DOHH2 (cell line): ENCODE results near the gene HBZ.

Source experiments
- H3F3A ChIP-seq: fragments of 200-600 bp; sonication (generic), shearing (Covaris generic); 2 replicates; pipeline ENCODE4 v1.6.0; 2016; ENCODE audit warnings: antibody characterized with exemption, mild to moderate bottlenecking; ENCODE audit not compliant: control insufficient read depth, insufficient read depth
- H3K27ac ChIP-seq: fragments of 200-600 bp; sonication (generic); 2 replicates; pipeline ENCODE4 v1.5.1; 2014; ENCODE audit warnings: low read depth, mild to moderate bottlenecking, low read length, moderate library complexity
- H3K27me3 ChIP-seq: fragments of 200-600 bp; sonication (generic); 2 replicates; pipeline ENCODE4 v1.6.1; 2014; ENCODE audit warnings: mild to moderate bottlenecking, low read length, mixed read lengths; ENCODE audit not compliant: control insufficient read depth
- H3K36me3 ChIP-seq: fragments of 200-600 bp; sonication (generic); 2 replicates; pipeline ENCODE4 v1.6.1; 2014; ENCODE audit warnings: mild to moderate bottlenecking, low read length, moderate library complexity, mixed read lengths; ENCODE audit not compliant: control insufficient read depth
- H3K4me1 ChIP-seq: fragments of 200-600 bp; sonication (generic); 2 replicates; pipeline ENCODE4 v1.6.1; 2014; ENCODE audit warnings: mild to moderate bottlenecking, low read length, mixed read lengths; ENCODE audit not compliant: control insufficient read depth
- H3K4me2 ChIP-seq: fragments of 200-600 bp; sonication (generic); 2 replicates; pipeline ENCODE4 v1.6.0; 2014; ENCODE audit warnings: mild to moderate bottlenecking, low read length, moderate library complexity
- H3K4me3 ChIP-seq: fragments of 200-600 bp; sonication (generic); 2 replicates; pipeline ENCODE4 v1.5.1; 2014; ENCODE audit warnings: mild to moderate bottlenecking, low read length, mixed read lengths
- H3K79me2 ChIP-seq: fragments of 200-600 bp; sonication (generic); 2 replicates; pipeline ENCODE4 v1.6.1; 2014; ENCODE audit warnings: mild to moderate bottlenecking, low read length, mixed read lengths; ENCODE audit not compliant: control insufficient read depth
- H3K9me2 ChIP-seq: fragments of 200-600 bp; sonication (generic); replicated peaks from 2 replicates; pipeline ENCODE4 v1.6.1; 2014; ENCODE audit warnings: mild to moderate bottlenecking, low read length, mixed read lengths; ENCODE audit not compliant: control insufficient read depth
- H3K9me3 ChIP-seq: fragments of 200-600 bp; sonication (generic); 2 replicates; pipeline ENCODE4 v1.6.1; 2014; ENCODE audit warnings: antibody characterized with exemption, low read length, mixed read lengths; ENCODE audit not compliant: control insufficient read depth, insufficient read depth
- H4K20me1 ChIP-seq: fragments of 200-600 bp; sonication (generic); 2 replicates; pipeline ENCODE4 v1.6.0; 2014; ENCODE audit warnings: low read depth, mild to moderate bottlenecking, antibody characterized with exemption, low read length, moderate library complexity; ENCODE audit not compliant: control insufficient read depth, insufficient read depth
- CTCF ChIP-seq: fragments of 200-600 bp; sonication (generic); IDR thresholded peaks from one replicate; pipeline ENCODE4 v1.5.1; 2014; ENCODE audit warnings: antibody characterized with exemption, mild to moderate bottlenecking, low read depth, low read length; ENCODE audit not compliant: poor library complexity, severe bottlenecking
- EZH2phosphoT487 ChIP-seq: fragments of 200-600 bp; sonication (generic); IDR thresholded peaks from 2 replicates; pipeline ENCODE4 v1.6.1; 2017; ENCODE audit warnings: borderline replicate concordance, mild to moderate bottlenecking, antibody characterized with exemption, low read length, moderate library complexity, mixed read lengths

Gene HBZ

GRCh38 chr16:133716-134115, 18.7 kb upstream of the HBZ start:
- Histone ChIP-seq H3K9me2 (no peaks in the 10 kb centered on the region), H3F3A (peaks cover under 1% of the 10 kb centered on the region; the same call in 1 of the 2 replicates), H3K27me3 (no peaks in the 10 kb centered on the region), H3K4me2 (no peak overlapping the region), H4K20me1 (no peaks in the 10 kb centered on the region), H3K36me3 (peaks cover 10% of the 10 kb centered on the region), H3K4me3 (no peak overlapping the region), H3K79me2 (peaks cover 86% of the 10 kb centered on the region), H3K27ac (no peak overlapping the region), H3K9me3 (no peaks in the 10 kb centered on the region), H3K4me1 (peaks cover 11% of the 10 kb centered on the region)
- TF ChIP-seq EZH2phosphoT487 (no peak), CTCF (no peak)

DNA sequence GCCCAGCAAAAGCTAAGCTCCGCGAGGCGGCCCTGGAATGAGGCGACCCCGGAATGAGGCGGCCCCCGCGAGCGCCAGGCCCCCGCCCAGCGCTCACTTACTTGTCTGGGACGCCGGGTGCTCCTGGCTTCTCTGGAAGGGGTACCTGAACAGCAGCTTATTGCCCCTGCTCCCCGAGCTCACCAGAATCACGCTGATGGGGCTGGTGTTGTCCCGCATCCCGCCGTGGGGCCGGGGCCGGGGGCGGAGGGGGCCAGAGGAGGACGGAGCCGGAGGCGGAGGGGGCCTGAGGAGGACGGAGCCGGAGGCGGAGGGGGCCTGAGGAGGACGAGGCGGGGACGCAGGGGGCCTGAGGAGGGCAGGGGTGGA, 14.4 kb upstream of the HBZ start:
- H3F3A ChIP-seq: peaks cover 6% of the 10 kb centered on the region; the same call in 1 of the 2 replicates
- H4K20me1 ChIP-seq: no peaks in the 10 kb centered on the region
- H3K36me3 ChIP-seq: peaks cover 3% of the 10 kb centered on the region
- H3K4me2 ChIP-seq: peak overlapping the region; percentile 83
- no peaks in the 10 kb centered on the region for H3K27me3 ChIP-seq
- peak overlapping the region; percentile 43 for H3K27ac ChIP-seq
- TF ChIP-seq CTCF: no peak
- H3K4me1 ChIP-seq: peaks cover 14% of the 10 kb centered on the region
- H3K79me2 ChIP-seq: peaks cover 49% of the 10 kb centered on the region
- no peaks in the 10 kb centered on the region for H3K9me2 ChIP-seq
- H3K4me3 ChIP-seq: peak overlapping the region; percentile 97
- H3K9me3 ChIP-seq: no peaks in the 10 kb centered on the region

- peaks cover 6% of the 10 kb centered on the region for H3K27me3 ChIP-seq
- peaks cover 28% of the 10 kb centered on the region for H3K79me2 ChIP-seq
- no peaks in the 10 kb centered on the region for H3K9me2 ChIP-seq
- no peak overlapping the region for H3K4me2 ChIP-seq
- H3K9me3 ChIP-seq: no peaks in the 10 kb centered on the region
- TF ChIP-seq EZH2phosphoT487: no peak
- no peak for TF ChIP-seq CTCF
- peaks cover 3% of the 10 kb centered on the region for H3K36me3 ChIP-seq
- H3K27ac ChIP-seq: no peak overlapping the region
- H3K4me3 ChIP-seq: no peak overlapping the region
- peaks cover 6% of the 10 kb centered on the region; the same call in 1 of the 2 replicates for H3F3A ChIP-seq
- H4K20me1 ChIP-seq: no peaks in the 10 kb centered on the region
- peaks cover 11% of the 10 kb centered on the region for H3K4me1 ChIP-seq
These were observed 12.1 kb upstream of the HBZ start for GRCh38 chr16:140175-140857.
